HUES64 (cell line): ENCODE measurements around the gene SPACA5B.
"Not testable (repeated sequence)": the region's sequence is repeated elsewhere in the genome, so short reads cannot be mapped to it uniquely, and the experiment has no call there.

Experiments
- H3K27ac ChIP-seq: 2 replicates; pipeline ENCODE4 v1.7.0; 2013; ENCODE audit warnings: low read depth, low read length, inconsistent platforms
- H3K27me3 ChIP-seq: 2 replicates; pipeline ENCODE4 v1.6.1; 2013; ENCODE audit warnings: mild to moderate bottlenecking, low read length; ENCODE audit not compliant: insufficient read depth
- H3K36me3 ChIP-seq: 2 replicates; pipeline ENCODE4 v1.6.1; 2013; ENCODE audit warnings: mild to moderate bottlenecking, low read length; ENCODE audit not compliant: insufficient read depth
- H3K4me1 ChIP-seq: 2 replicates; pipeline ENCODE4 v1.6.1; 2013; ENCODE audit warnings: mild to moderate bottlenecking, low read length, moderate library complexity; ENCODE audit not compliant: insufficient read depth
- H3K4me3 ChIP-seq: 2 replicates; pipeline ENCODE4 v1.5.1; 2013; ENCODE audit warnings: mild to moderate bottlenecking, low read length, moderate library complexity
- H3K9ac ChIP-seq: 2 replicates; pipeline ENCODE4 v1.6.1; 2013; ENCODE audit warnings: mild to moderate bottlenecking, low read depth, low read length
- H3K9me3 ChIP-seq: 2 replicates; pipeline ENCODE4 v1.6.1; 2013; ENCODE audit warnings: low read depth, low read length; ENCODE audit not compliant: insufficient read depth
- WGBS: fragments of 150-250, 120-280 bp; methylation state at CpG from one replicate; pipeline ENCODE4 v1.1.7; 2013; ENCODE audit warnings: missing lambda C conversion rate; 5-methylcytosine and 5-hydroxymethylcytosine counted together

The SPACA5B gene

GRCh38 chrX:48141810-48142508, 11.5 kb downstream of the SPACA5B start:
- not testable (repeated sequence) for H3K4me3 ChIP-seq, H3K36me3 ChIP-seq, H3K27me3 ChIP-seq, H3K27ac ChIP-seq, H3K4me1 ChIP-seq, H3K9me3 ChIP-seq, H3K9ac ChIP-seq
- WGBS = no CpG with 5 or more reads among the region's 2 CpGs

- WGBS = 64% methylated on average over 11 of the region's 11 CpGs
- H3K27ac ChIP-seq = not testable (repeated sequence)
Measured at GRCh38 chrX:48142697-48143096, 12.3 kb downstream of the SPACA5B start.

GRCh38 chrX:48153769-48154168, 23.3 kb downstream of the SPACA5B start:
- Histone ChIP-seq H3K4me3 (no peak overlapping the region), H3K27me3 (no peaks in the 10 kb centered on the region), H3K27ac (no peak overlapping the region), H3K9me3 (no peaks in the 10 kb centered on the region), H3K36me3 (no peaks in the 10 kb centered on the region), H3K9ac (no peak overlapping the region), H3K4me1 (no peaks in the 10 kb centered on the region)
- 93% methylated on average over 10 of the region's 10 CpGs for WGBS

More at GRCh38 chrX:48142697-48143096, 12.3 kb downstream of the SPACA5B start:
- H3K36me3 ChIP-seq, H3K27me3 ChIP-seq, H3K4me3 ChIP-seq, H3K9ac ChIP-seq, H3K4me1 ChIP-seq, H3K9me3 ChIP-seq: not testable (repeated sequence)

GRCh38 chrX:48154796-48155195, 24.4 kb downstream of the SPACA5B start:
- no peaks in the 10 kb centered on the region for H3K4me1 ChIP-seq
- H3K4me3 ChIP-seq = no peak overlapping the region
- 90% methylated on average over 2 of the region's 2 CpGs for WGBS
- H3K36me3 ChIP-seq = no peaks in the 10 kb centered on the region
- no peak overlapping the region for H3K27ac ChIP-seq
- H3K9ac ChIP-seq = no peak overlapping the region
- H3K9me3 ChIP-seq = no peaks in the 10 kb centered on the region
- no peaks in the 10 kb centered on the region for H3K27me3 ChIP-seq

- H3K36me3 ChIP-seq = no peaks in the 10 kb centered on the region
- H3K27ac ChIP-seq = no peak overlapping the region
Measured at GRCh38 chrX:48156014-48156413, 25.6 kb downstream of the SPACA5B start.

GRCh38 chrX:48165241-48165640, 34.8 kb downstream of the SPACA5B start:
- no peaks in the 10 kb centered on the region for H3K27me3 ChIP-seq
- no peaks in the 10 kb centered on the region for H3K9me3 ChIP-seq
- H3K4me1 ChIP-seq = no peaks in the 10 kb centered on the region
- H3K36me3 ChIP-seq = no peaks in the 10 kb centered on the region
- no peak overlapping the region for H3K4me3 ChIP-seq
- no peak overlapping the region for H3K9ac ChIP-seq
- 90% methylated on average over 12 of the region's 12 CpGs for WGBS
- H3K27ac ChIP-seq = no peak overlapping the region

More at GRCh38 chrX:48156014-48156413, 25.6 kb downstream of the SPACA5B start:
- 95% methylated on average over 12 of the region's 12 CpGs for WGBS
- H3K9ac ChIP-seq = no peak overlapping the region
- H3K4me1 ChIP-seq = no peaks in the 10 kb centered on the region
- H3K4me3 ChIP-seq = no peak overlapping the region
- no peaks in the 10 kb centered on the region for H3K27me3 ChIP-seq
- no peaks in the 10 kb centered on the region for H3K9me3 ChIP-seq

GRCh38 chrX:48166322-48166721, 35.9 kb downstream of the SPACA5B start:
- H3K27me3 ChIP-seq, H3K36me3 ChIP-seq: not testable (repeated sequence)
- 91% methylated on average over 4 of the region's 7 CpGs for WGBS

GRCh38 chrX:48179691-48180090, 49.3 kb downstream of the SPACA5B start:
- Histone ChIP-seq H3K4me1 (no peaks in the 10 kb centered on the region), H3K9ac (no peak overlapping the region), H3K27ac (no peak overlapping the region), H3K4me3 (no peak overlapping the region), H3K36me3 (no peaks in the 10 kb centered on the region), H3K27me3 (no peaks in the 10 kb centered on the region), H3K9me3 (no peaks in the 10 kb centered on the region)
- WGBS = 89% methylated on average over 4 of the region's 4 CpGs

More at GRCh38 chrX:48166322-48166721, 35.9 kb downstream of the SPACA5B start:
- not testable (repeated sequence) for H3K9me3 ChIP-seq, H3K9ac ChIP-seq, H3K4me1 ChIP-seq, H3K27ac ChIP-seq, H3K4me3 ChIP-seq

GRCh38 chrX:48180811-48181210, 50.4 kb downstream of the SPACA5B start:
- H3K9me3 ChIP-seq = no peaks in the 10 kb centered on the region
- no peak overlapping the region for H3K4me3 ChIP-seq
- no peaks in the 10 kb centered on the region for H3K36me3 ChIP-seq
- 93% methylated on average over 4 of the region's 4 CpGs for WGBS
- H3K4me1 ChIP-seq = no peaks in the 10 kb centered on the region
- H3K9ac ChIP-seq = no peak overlapping the region
- H3K27ac ChIP-seq = no peak overlapping the region
- no peaks in the 10 kb centered on the region for H3K27me3 ChIP-seq

- WGBS = 100% methylated on average over 1 of the region's 5 CpGs
- H3K4me1 ChIP-seq, H3K9me3 ChIP-seq, H3K27me3 ChIP-seq, H3K27ac ChIP-seq, H3K4me3 ChIP-seq, H3K9ac ChIP-seq, H3K36me3 ChIP-seq: not testable (repeated sequence)
Measured at GRCh38 chrX:48181882-48182281, 51.5 kb downstream of the SPACA5B start.
